Measurements from ENCODE around the gene MRPS16.

The MRPS16 gene

GRCh38 chr10:73253225-73253555, 746 bp upstream of the MRPS16 start:
- peak; percentile 41 for DNase-seq (ENCODE audit: extremely low spot score)
- no peak for TF ChIP-seq CTCF (IDR thresholded peaks at IDR 0.05; ENCODE audit: control extremely low read depth, extremely low read depth, low read depth, missing control alignments)
- POLR2A ChIA-PET: no interaction called here
- CTCF ChIA-PET: interaction anchor here (1.1 to 3.8 kb wide), 3 partner anchors 10 to 391 kb away, joined by 3 to 23 read pairs (median 4); no protein-coding TSS in a partner anchor

DNA sequence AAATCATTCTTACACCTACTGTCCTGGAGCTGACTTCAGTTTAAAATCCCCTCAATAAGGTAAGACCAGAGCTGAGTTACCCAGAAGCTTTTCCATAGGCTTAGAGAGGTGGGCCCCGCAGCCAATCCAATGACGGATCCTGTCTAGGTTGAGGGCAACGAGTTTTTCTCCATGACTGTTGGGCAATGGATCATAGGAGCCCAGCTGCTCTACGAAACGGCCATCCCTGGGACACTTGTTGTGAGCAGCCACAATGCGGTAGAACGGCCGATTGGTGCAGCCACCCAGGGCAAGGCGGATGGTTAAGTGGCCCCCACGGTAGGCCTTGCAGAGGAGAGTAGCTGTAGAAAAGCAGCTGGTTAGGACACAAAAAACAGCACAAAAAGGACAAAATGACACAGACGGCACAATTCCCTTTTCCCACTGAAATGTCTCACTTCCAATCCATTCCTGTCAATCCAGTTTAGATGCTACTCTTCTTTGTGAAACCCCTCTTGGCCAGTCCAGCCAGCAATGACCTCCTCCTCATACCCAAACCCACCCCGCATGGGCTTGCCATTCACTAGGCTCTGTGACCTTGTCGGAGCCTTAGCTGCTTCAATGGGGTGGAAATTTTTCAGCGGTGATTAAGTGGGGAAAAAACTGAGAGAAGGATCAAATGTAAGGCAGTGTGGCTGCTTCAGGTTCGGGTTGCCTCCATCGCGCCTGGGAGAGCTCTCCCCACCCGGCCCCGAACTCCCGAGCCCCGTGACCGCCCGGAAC, 580 bp downstream of the MRPS16 start:
- TF ChIP-seq CTCF (IDR thresholded peaks at IDR 0.05; ENCODE audit: control extremely low read depth, extremely low read depth, low read depth, missing control alignments): no peak
- ChIA-PET CTCF (interaction anchor here (1.1 to 3.8 kb wide), 3 partner anchors 12 to 392 kb away, joined by 3 to 23 read pairs (median 4); partner anchors contain the start of gene CFAP70), POLR2A (interaction anchor here (1.0 kb wide), 1 partner anchor 156 kb away, joined by 5 read pairs; no protein-coding TSS in a partner anchor)
- no peak for DNase-seq (ENCODE audit: extremely low spot score)

GRCh38 chr10:73248259-73248724, 4.2 kb downstream of the MRPS16 start:
- POLR2A ChIA-PET: interaction anchor here (0.6 kb wide), 1 partner anchor 497 kb away, joined by 3 read pairs; no protein-coding TSS in a partner anchor
- TF ChIP-seq CTCF (IDR thresholded peaks at IDR 0.05; ENCODE audit: control extremely low read depth, extremely low read depth, low read depth, missing control alignments): no peak
- CTCF ChIA-PET: interaction anchor here (1.6 kb wide), 1 partner anchor 80 kb away, joined by 3 read pairs; no protein-coding TSS in a partner anchor
- DNase-seq (ENCODE audit: extremely low spot score): no peak

GRCh38 chr10:73247509-73248258, 4.8 kb downstream of the MRPS16 start:
- no peak for TF ChIP-seq CTCF (IDR thresholded peaks at IDR 0.05; ENCODE audit: control extremely low read depth, extremely low read depth, low read depth, missing control alignments)
- ChIA-PET CTCF (interaction anchor here (0.8 to 1.6 kb wide), 5 partner anchors 13 to 166 kb away, joined by 3 to 4 read pairs (median 3); partner anchors contain the start of gene ANXA7), POLR2A (interaction anchor here (0.6 to 1.0 kb wide), 4 partner anchors 11 to 498 kb away, joined by 3 to 4 read pairs (median 4); no protein-coding TSS in a partner anchor)
- no peak for DNase-seq (ENCODE audit: extremely low spot score)

DNA sequence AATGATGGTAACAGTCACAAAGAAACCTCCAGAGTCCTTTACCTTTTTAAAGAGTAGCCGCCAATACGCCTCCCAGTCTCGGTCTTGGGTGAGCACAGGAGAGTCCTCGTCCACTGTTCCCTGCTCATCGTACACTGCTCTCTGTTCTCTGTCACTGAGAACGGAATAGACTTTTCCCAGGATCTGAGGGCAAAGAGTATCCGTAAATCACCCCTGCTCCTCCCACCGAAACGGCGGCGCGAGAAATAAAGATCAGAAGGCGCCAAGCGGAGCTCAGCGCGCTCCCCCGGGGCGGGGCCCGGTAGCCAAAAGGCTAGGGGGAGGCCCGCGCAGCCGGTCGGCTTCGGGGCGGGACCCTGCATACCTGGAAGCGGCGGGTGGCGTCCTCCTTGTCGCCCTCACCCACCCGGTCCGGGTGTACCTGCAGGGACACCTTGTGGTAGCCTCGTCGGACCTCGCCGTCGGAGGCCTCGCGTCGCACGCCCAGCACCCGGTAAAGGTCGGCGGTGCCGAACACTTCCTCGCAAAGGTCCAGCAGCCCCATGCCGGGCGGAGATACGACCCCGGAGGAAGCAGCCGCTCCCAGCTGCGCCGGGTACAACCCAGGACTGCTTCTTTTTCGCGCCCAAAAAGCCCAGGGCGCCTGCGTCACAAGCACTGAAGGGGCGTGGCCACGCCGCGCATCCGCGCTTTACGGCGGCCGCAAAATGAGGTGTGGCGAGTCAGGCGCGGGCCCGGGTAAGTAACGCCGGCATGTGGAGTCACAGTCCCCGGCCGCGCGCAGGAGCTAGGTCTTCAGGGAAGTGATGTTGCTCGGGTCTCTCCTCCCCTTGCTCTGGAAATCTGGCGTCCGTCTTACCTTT, 5.6 kb downstream of the MRPS16 start, which contains the start of gene DNAJC9:
DNAJC9 (minus strand) TSS at position 610 of the 863 bp plus-strand sequence; CDS start at position 544, 66 bp downstream.
- CTCF ChIA-PET: interaction anchor here (0.7 to 1.6 kb wide), 7 partner anchors 12 to 167 kb away, joined by 3 to 4 read pairs (median 3); partner anchors contain the start of gene ANXA7
- peak; percentile 93 for DNase-seq (ENCODE audit: extremely low spot score)
- TF ChIP-seq CTCF (IDR thresholded peaks at IDR 0.05; ENCODE audit: control extremely low read depth, extremely low read depth, low read depth, missing control alignments): no peak
- POLR2A ChIA-PET: interaction anchor here (0.8 to 1.0 kb wide), 5 partner anchors 10 to 165 kb away, joined by 3 to 9 read pairs (median 4); partner anchors contain the start of gene P4HA1

Data from GM10248 (cell line).